ENCODE data around the gene HTRA3.

- TF ChIP-seq YY1 (IDR thresholded peaks at IDR 0.05; ENCODE audit: insufficient read depth, insufficient read length) = no peak
- no peak for TF ChIP-seq ZNF274 (IDR thresholded peaks at IDR 0.05; ENCODE audit: low read depth, low read length)
These were observed 13.7 kb upstream of the HTRA3 start for GRCh38 chr4:8255698-8256441.

All from NT2/D1 (cell line).